ENCODE results near the gene MAP1S. TPM values are rescaled to one million over a fixed set of nuclear protein-coding genes. Genes with fewer than 3 reads are reported as not detected.

MAP1S gene
- total RNA-seq, 4 donors from 2014 or later: 17.9 to 35.5 (median 27.9) TPM

GRCh38 chr19:17725422-17726078 lies 6.3 kb downstream of the MAP1S start:
- intact Hi-C loops (cut with DNase I): no loop called here
- WGBS, 2 donors: 88 to 91% methylated on average over 16 to 21 of the region's 21 CpGs
- H3K4me1 ChIP-seq: peaks cover 7 to 25% of the 10 kb centered on the region in 2 donors
- DNase-seq: no peak
- H3K27ac ChIP-seq: no peak overlapping the region
- TF ChIP-seq CTCF (IDR thresholded peaks at IDR 0.05) (peak in 1 of 6 experiments; percentile 11), POLR2A (IDR thresholded peaks at IDR 0.05) (no peak)
- peaks cover 29 to 34% of the 10 kb centered on the region in 2 donors for H3K36me3 ChIP-seq
- H3K4me3 ChIP-seq (replicated peaks in 1 of 3): no peak overlapping the region
- no peaks in the 10 kb centered on the region for H3K27me3 ChIP-seq
- no peaks in the 10 kb centered on the region for H3K9me3 ChIP-seq

- H3K27ac ChIP-seq: no peak overlapping the region
- WGBS, 2 donors: 93 to 98% methylated on average over 9 to 23 of the region's 59 CpGs
- peaks cover 32 to 35% of the 10 kb centered on the region in 2 donors for H3K36me3 ChIP-seq
- H3K27me3 ChIP-seq: no peaks in the 10 kb centered on the region
- no peak for DNase-seq
- H3K4me3 ChIP-seq (replicated peaks in 1 of 3): no peak overlapping the region
- peaks cover 0 to 18% of the 10 kb centered on the region in 2 donors for H3K4me1 ChIP-seq
- no peaks in the 10 kb centered on the region for H3K9me3 ChIP-seq
- no peak for TF ChIP-seq POLR2A (IDR thresholded peaks at IDR 0.05)
- TF ChIP-seq CTCF (IDR thresholded peaks at IDR 0.05): no peak
- intact Hi-C loops (cut with DNase I): no loop called here
Measured at GRCh38 chr19:17726136-17726741, 7.0 kb downstream of the MAP1S start.

- intact Hi-C loops (cut with DNase I): no loop called here
- H3K27ac ChIP-seq: no peak overlapping the region
- TF ChIP-seq POLR2A (IDR thresholded peaks at IDR 0.05) (no peak), CTCF (IDR thresholded peaks at IDR 0.05) (no peak)
- DNase-seq: no peak
- peaks cover 35 to 36% of the 10 kb centered on the region in 2 donors for H3K36me3 ChIP-seq
- no peaks in the 10 kb centered on the region for H3K27me3 ChIP-seq
- WGBS, 2 donors: 90 to 92% methylated on average over 9 to 21 of the region's 62 CpGs
- peaks cover 0 to 9% of the 10 kb centered on the region in 2 donors for H3K4me1 ChIP-seq
- H3K4me3 ChIP-seq (replicated peaks in 1 of 3): no peak overlapping the region
- no peaks in the 10 kb centered on the region for H3K9me3 ChIP-seq
Measured at GRCh38 chr19:17726964-17727773, 7.9 kb downstream of the MAP1S start.

GRCh38 chr19:17727843-17728242 lies 8.6 kb downstream of the MAP1S start:
- 92% methylated on average over 4 of the region's 19 CpGs; no CpG with 5 or more reads in 1 of the 2 donors for WGBS, 2 donors
- no peaks in the 10 kb centered on the region for H3K27me3 ChIP-seq

More at GRCh38 chr19:17727843-17728242, 8.6 kb downstream of the MAP1S start:
- TF ChIP-seq POLR2A (IDR thresholded peaks at IDR 0.05): no peak
- no peak for TF ChIP-seq CTCF (IDR thresholded peaks at IDR 0.05)
- Histone ChIP-seq H3K4me1 (peaks cover 0 to 2% of the 10 kb centered on the region in 2 donors), H3K4me3 (replicated peaks in 1 of 3) (no peak overlapping the region), H3K36me3 (peaks cover 35 to 37% of the 10 kb centered on the region in 2 donors), H3K27ac (no peak overlapping the region), H3K9me3 (no peaks in the 10 kb centered on the region)
- no peak for DNase-seq
- intact Hi-C loops (cut with DNase I): no loop called here

Measured in thyroid gland (tissue), 4 donors.